H1 (cell line): ENCODE data around the gene IL21R. TPM values are rescaled to one million over a fixed set of nuclear protein-coding genes. Genes with fewer than 3 reads are reported as not detected.

ENCODE experiments used
- CTCF ChIA-PET: fragments of 300-600 bp; sonication (Branson Sonifier 250); formaldehyde crosslinking; loops from one replicate; lab custom pipeline; 2021; ENCODE audit not compliant: partially characterized antibody; lab: Charles Lee
- POLR2A ChIA-PET: fragments of 300-600 bp; sonication (Branson Sonifier 250); formaldehyde crosslinking; loops from one replicate; lab custom pipeline; 2021; ENCODE audit warnings: inconsistent platforms; ENCODE audit not compliant: partially characterized antibody; lab: Charles Lee
- DNase-seq, 2 experiments: peaks; one replicate each; pipeline versions ENCODE4 v3.0.0 to v3.0.0-alpha.2; 2010 to 2022; ENCODE audit warnings: low spot score in 2 of 2, low read depth in 1 of 2, mixed read lengths in 1 of 2
- FAIRE-seq: peaks from 2 replicates; lab custom pipeline; 2011; peaks lifted over from hg19 to GRCh38; lab: Jason Lieb, UNC
- H2AFZ ChIP-seq: 2 replicates; pipeline ENCODE4 v1.8.1; 2012; ENCODE audit warnings: low read length, inconsistent platforms
- H2AK5ac ChIP-seq: 2 replicates; pipeline ENCODE4 v1.6.1; 2013; ENCODE audit warnings: low read depth, low read length
- H2BK120ac ChIP-seq: replicated peaks from 2 replicates; pipeline ENCODE3; 2013; ENCODE audit warnings: low read depth, low read length, inconsistent platforms
- H2BK12ac ChIP-seq: 2 replicates; pipeline ENCODE4 v1.6.1; 2013; ENCODE audit warnings: low read depth, low read length
- H2BK15ac ChIP-seq: 2 replicates; pipeline ENCODE4 v1.6.1; 2013; ENCODE audit warnings: low read length
- H2BK20ac ChIP-seq: 2 replicates; pipeline ENCODE4 v1.6.1; 2013; ENCODE audit warnings: low read length
- H2BK5ac ChIP-seq: 2 replicates; pipeline ENCODE4 v1.6.1; 2013; ENCODE audit warnings: low read depth, low read length
- H3K14ac ChIP-seq: 2 replicates; pipeline ENCODE4 v1.6.1; 2013; ENCODE audit warnings: inconsistent platforms; ENCODE audit not compliant: insufficient read length
- H3K18ac ChIP-seq: 2 replicates; pipeline ENCODE4 v1.6.1; 2013; ENCODE audit warnings: low read length; ENCODE audit errors: extremely low read depth
- H3K23ac ChIP-seq: 2 replicates; pipeline ENCODE4 v1.6.1; 2013; ENCODE audit warnings: inconsistent platforms; ENCODE audit not compliant: insufficient read length
- H3K23me2 ChIP-seq: 2 replicates; pipeline ENCODE4 v1.6.1; 2013; ENCODE audit warnings: low read depth, low read length
- H3K27ac ChIP-seq: 2 replicates; pipeline ENCODE4 v1.6.1; 2011; ENCODE audit warnings: low read depth, low read length, inconsistent platforms
- H3K27me3 ChIP-seq, 4 experiments: replicated peaks in 1 of 4; 1 replicate in 1 of 4; 2 replicates in 3 of 4; pipeline versions ENCODE4 v1.6.1 to v1.8.1; 2011 to 2013; ENCODE audit warnings: low read length in 3 of 4, mild to moderate bottlenecking in 3 of 4, inconsistent platforms in 2 of 4, mixed read lengths in 2 of 4, moderate library complexity in 1 of 4; ENCODE audit not compliant: control insufficient read depth in 3 of 4, insufficient read depth in 3 of 4; ENCODE audit errors: extremely low read depth in 1 of 4
- H3K36me3 ChIP-seq, 4 experiments: 2 replicates each; pipeline versions ENCODE4 v1.6.1 to v1.8.1; 2011 to 2013; ENCODE audit warnings: mild to moderate bottlenecking in 4 of 4, low read length in 3 of 4, moderate library complexity in 2 of 4, control low read depth in 1 of 4, inconsistent platforms in 1 of 4; ENCODE audit not compliant: insufficient read depth in 4 of 4, control insufficient read depth in 2 of 4
- H3K4ac ChIP-seq: replicated peaks from 2 replicates; pipeline ENCODE3; 2013; ENCODE audit warnings: low read length, low read depth, mixed read lengths, inconsistent platforms; ENCODE audit not compliant: insufficient read length
- H3K4me1 ChIP-seq, 4 experiments: replicated peaks in 1 of 4; 1 replicate in 1 of 4; 2 replicates in 3 of 4; pipeline versions ENCODE4 v1.6.1 to v1.8.1; 2011 to 2013; ENCODE audit warnings: low read length in 3 of 4, inconsistent platforms in 2 of 4, mixed read lengths in 1 of 4; ENCODE audit not compliant: insufficient read depth in 4 of 4, control insufficient read depth in 3 of 4
- H3K4me2 ChIP-seq, 2 experiments: 2 replicates each; pipeline versions ENCODE4 v1.6.1 to v1.8.1; 2011 to 2013; ENCODE audit warnings: low read depth in 2 of 2, low read length in 2 of 2, control low read depth in 1 of 2, inconsistent platforms in 1 of 2, mild to moderate bottlenecking in 1 of 2; ENCODE audit not compliant: insufficient read depth in 1 of 2
- H3K4me3 ChIP-seq, 4 experiments: fragments of 200-600, 300-600 bp in 1 of 4; sonication (generic), shearing (Covaris generic), sonication (Bioruptor Twin) in 1 of 4; 2 replicates each; pipeline versions ENCODE4 v1.5.1 to v1.8.1; 2011 to 2016; ENCODE audit warnings: low read length in 4 of 4, low read depth in 3 of 4, control low read depth in 2 of 4, inconsistent platforms in 2 of 4, mild to moderate bottlenecking in 2 of 4, mixed read lengths in 1 of 4, moderate library complexity in 1 of 4; ENCODE audit not compliant: insufficient read depth in 2 of 4; ENCODE audit errors: extremely low read depth in 1 of 4
- H3K56ac ChIP-seq: replicated peaks from 2 replicates; pipeline ENCODE3; 2013; ENCODE audit warnings: low read depth, mild to moderate bottlenecking, mixed read lengths, low read length, inconsistent platforms; ENCODE audit not compliant: insufficient read length
- H3K79me1 ChIP-seq: 2 replicates; pipeline ENCODE4 v1.6.1; 2013; ENCODE audit warnings: low read depth, low read length, control low read depth
- H3K79me2 ChIP-seq, 2 experiments: 2 replicates each; pipeline versions ENCODE4 v1.6.1 to v1.8.1; 2012 to 2013; ENCODE audit warnings: low read length in 2 of 2, mild to moderate bottlenecking in 2 of 2, inconsistent platforms in 1 of 2; ENCODE audit not compliant: insufficient read depth in 2 of 2, control insufficient read depth in 1 of 2
- H3K9ac ChIP-seq, 4 experiments: replicated peaks in 1 of 4; 1 replicate in 1 of 4; 2 replicates in 3 of 4; pipeline versions ENCODE4 v1.6.1 to v1.8.1; 2011 to 2013; ENCODE audit warnings: low read depth in 3 of 4, low read length in 3 of 4, control low read depth in 2 of 4, mild to moderate bottlenecking in 2 of 4, moderate library complexity in 2 of 4, inconsistent platforms in 1 of 4; ENCODE audit errors: extremely low read depth in 1 of 4
- H3K9me3 ChIP-seq, 2 experiments: 2 replicates each; pipeline versions ENCODE4 v1.6.1 to v1.8.1; 2012 to 2013; ENCODE audit warnings: mild to moderate bottlenecking in 2 of 2, moderate library complexity in 2 of 2, control low read depth in 1 of 2, inconsistent platforms in 1 of 2, low read depth in 1 of 2, low read length in 1 of 2, mixed read lengths in 1 of 2; ENCODE audit not compliant: insufficient read depth in 2 of 2
- H4K20me1 ChIP-seq, 2 experiments: replicated peaks in 1 of 2; 2 replicates each; pipeline versions ENCODE3 to v1.8.1; 2011 to 2013; ENCODE audit warnings: inconsistent platforms in 2 of 2, low read length in 2 of 2, mild to moderate bottlenecking in 1 of 2; ENCODE audit not compliant: insufficient read depth in 2 of 2, control insufficient read depth in 1 of 2
- H4K5ac ChIP-seq: 2 replicates; pipeline ENCODE4 v1.6.1; 2013; ENCODE audit warnings: low read length, low read depth, mixed read lengths, inconsistent platforms; ENCODE audit not compliant: insufficient read length
- H4K8ac ChIP-seq: 2 replicates; pipeline ENCODE4 v1.8.0; 2013; ENCODE audit warnings: mild to moderate bottlenecking, moderate library complexity, low read length, inconsistent platforms; ENCODE audit not compliant: insufficient read depth; ENCODE audit errors: extremely low read depth
- H4K91ac ChIP-seq: replicated peaks from 2 replicates; pipeline ENCODE3; 2013; ENCODE audit warnings: low read length, mixed read lengths, inconsistent platforms; ENCODE audit not compliant: insufficient read length
- CBX5 ChIP-seq: fragments of 300-800, 300-1000 bp; sonication (generic); IDR thresholded peaks from 2 replicates; pipeline ENCODE4 v1.7.1; 2016; ENCODE audit warnings: antibody characterized with exemption, low read length, low read depth
- CHD2 ChIP-seq: IDR thresholded peaks from 2 replicates; pipeline ENCODE4 v1.6.1; 2012; ENCODE audit warnings: low read length, improper control_type of control experiment
- JUN ChIP-seq: IDR thresholded peaks from 2 replicates; pipeline ENCODE4 v1.6.1; 2011; ENCODE audit warnings: low read depth, mild to moderate bottlenecking, improper control_type of control experiment, low read length
- KDM4A ChIP-seq: IDR thresholded peaks from one replicate; pipeline ENCODE4 v1.7.1; 2012; ENCODE audit warnings: low read depth, mild to moderate bottlenecking, moderate library complexity, low read length, inconsistent platforms; ENCODE audit not compliant: severe bottlenecking
- KDM5A ChIP-seq: fragments of 200-600 bp; IDR thresholded peaks from 2 replicates; pipeline ENCODE4 v1.7.1; 2012; ENCODE audit warnings: mild to moderate bottlenecking, low read length, inconsistent platforms, mixed read lengths
- MAFK ChIP-seq: IDR thresholded peaks from 2 replicates; pipeline ENCODE4 v1.6.1; 2012; ENCODE audit warnings: low read depth, mild to moderate bottlenecking, improper control_type of control experiment, low read length
- POLR2AphosphoS5 ChIP-seq: IDR thresholded peaks from 2 replicates; pipeline ENCODE4 v1.6.1; 2011; ENCODE audit warnings: low read depth, low read length
- RXRA ChIP-seq: IDR thresholded peaks from 2 replicates; pipeline ENCODE4 v1.6.1; 2011; ENCODE audit warnings: low read depth, mild to moderate bottlenecking, low read length, moderate library complexity; ENCODE audit not compliant: insufficient read depth
- SRF ChIP-seq: IDR thresholded peaks from 2 replicates; pipeline ENCODE4 v1.6.1; 2011; ENCODE audit warnings: mild to moderate bottlenecking, low read depth, low read length, moderate library complexity
- SUZ12 ChIP-seq: fragments of 200-600 bp; sonication (generic); IDR thresholded peaks from 2 replicates; pipeline ENCODE4 v1.6.1; 2012; ENCODE audit warnings: mild to moderate bottlenecking, inconsistent platforms, low read length, moderate library complexity, mixed read lengths
- TAF1 ChIP-seq: IDR thresholded peaks from 2 replicates; pipeline ENCODE4 v1.6.1; 2011; ENCODE audit warnings: mild to moderate bottlenecking, low read depth, low read length
- WGBS, 2 experiments: shearing (Covaris generic) in 1 of 2; methylation state at CpG; one replicate each; pipeline versions ENCODE4 v1.1.6 to v1.1.7; 2013 to 2015; ENCODE audit warnings: low lambda C conversion rate in 2 of 2, mixed read lengths in 2 of 2, inconsistent platforms in 1 of 2, low coverage in 1 of 2, missing lambda C conversion rate in 1 of 2; ENCODE audit not compliant: insufficient replicate concordance in 2 of 2, insufficient coverage in 1 of 2, insufficient read length in 1 of 2; ENCODE audit errors: extremely low coverage in 1 of 2, missing lambda C conversion rate in 1 of 2; 5-methylcytosine and 5-hydroxymethylcytosine counted together
- polyA plus RNA-seq, 7 experiments: library from polyadenylated mRNA; depleted of rRNA in 3 of 7; stranded (reverse) in 5 of 7; unstranded in 2 of 7; fragments of >200 nt in 5 of 7; fragments of 200-250 nt in 2 of 7; gene quantifications; 1 replicate in 5 of 7; 2 replicates in 1 of 7; 4 replicates in 1 of 7; pipeline versions ENCODE4 v1.2.1 to v1.2.3, GENCODE V29; 2011 to 2013; ENCODE audit warnings: missing spikeins in 2 of 7, mixed read lengths in 2 of 7
- total RNA-seq: library from RNA; stranded (reverse); fragmentation: NEBNext Ultra II Directional; extraction: Animal tissue kit (Norgen Biotek cat#: 25700); gene quantifications from 2 replicates; pipeline ENCODE4 v1.2.1, GENCODE V29; 2021

Gene IL21R
- total and polyA plus RNA-seq, 2 of the 8 experiments (the other 6 are each of a cell fraction or from before 2014, with no cell fraction given): 0.34 to 0.70 TPM

- no peak for DNase-seq
- Histone ChIP-seq H3K4me1 (no peaks in the 10 kb centered on the region; a peak in 1 of 7 replicates), H3K36me3 (peaks cover 43 to 80% (median 71%) of the 10 kb centered on the region in 4 experiments), H2AFZ (no peak overlapping the region), H3K4ac (no peak overlapping the region), H2BK12ac (no peak overlapping the region), H3K18ac (no peak overlapping the region), H3K23ac (no peak overlapping the region), H3K79me1 (no peaks in the 10 kb centered on the region), H3K4me3 (no peak overlapping the region), H4K20me1 (peaks cover 2 to 17% of the 10 kb centered on the region in 2 experiments), H2AK5ac (no peak overlapping the region), H2BK15ac (no peak overlapping the region), H3K23me2 (no peaks in the 10 kb centered on the region), H4K5ac (no peak overlapping the region), H2BK5ac (no peak overlapping the region), H3K27me3 (no peaks in the 10 kb centered on the region), H3K79me2 (no peaks in the 10 kb centered on the region), H4K8ac (no peak overlapping the region), H3K56ac (no peak overlapping the region), H3K9me3 (no peaks in the 10 kb centered on the region), H2BK20ac (no peak overlapping the region), H3K4me2 (no peak overlapping the region), H3K9ac (no peak overlapping the region), H3K14ac (no peak overlapping the region), H3K27ac (no peak overlapping the region), H2BK120ac (no peak overlapping the region), H4K91ac (no peak overlapping the region)
- no peak for FAIRE-seq
- CTCF ChIA-PET: interaction anchor here (1.1 kb wide), 1 partner anchor 51 kb away, joined by 4 read pairs; no protein-coding TSS in a partner anchor
- POLR2A ChIA-PET: interaction anchor here (1.6 kb wide), 1 partner anchor 32 kb away, joined by 4 read pairs; no protein-coding TSS in a partner anchor
- TF ChIP-seq CBX5 (no peak), CHD2 (no peak), JUN (no peak), KDM4A (no peak), KDM5A (no peak), POLR2AphosphoS5 (no peak), SUZ12 (no peak), MAFK (no peak), RXRA (no peak), SRF (no peak), TAF1 (no peak)
- 85% methylated on average over 8 of the region's 8 CpGs; no CpG with 5 or more reads in 1 of the 2 experiments for WGBS, 2 experiments
Measured at GRCh38 chr16:27465483-27465879, 63.5 kb downstream of the IL21R start.
